MV-4-11 (cell line): ENCODE results near the gene SLAMF8.

Experiments used
- DNase-seq: peaks from one replicate; lab custom pipeline; 2025; lab: John Stamatoyannopoulos, UW

The SLAMF8 gene

GRCh38 chr1:159849626-159850366 is 23.1 kb downstream of the SLAMF8 start:
- no peak for DNase-seq

DNA sequence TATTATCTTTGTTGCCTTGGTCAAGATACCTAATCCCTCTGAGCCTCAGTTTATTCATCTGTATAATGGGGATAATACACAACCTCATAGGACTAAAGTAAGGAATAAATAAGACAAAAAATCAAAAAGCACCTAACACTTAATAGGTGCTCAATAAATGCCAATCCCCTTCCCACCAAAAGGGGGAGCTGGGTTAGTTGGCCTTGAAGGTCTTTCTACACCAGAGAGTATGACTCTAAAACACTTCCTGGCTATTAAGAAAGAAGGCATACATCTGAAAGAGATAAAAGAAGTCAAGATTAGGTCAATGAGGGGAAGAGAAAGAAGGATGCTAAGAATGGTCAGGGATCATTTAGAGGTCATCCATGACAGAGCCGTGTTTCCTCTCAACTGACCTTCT is 24.7 kb downstream of the SLAMF8 start:
- DNase-seq = peak; percentile 51

GRCh38 chr1:159853417-159854115 is 26.9 kb downstream of the SLAMF8 start:
- DNase-seq = no peak

DNA sequence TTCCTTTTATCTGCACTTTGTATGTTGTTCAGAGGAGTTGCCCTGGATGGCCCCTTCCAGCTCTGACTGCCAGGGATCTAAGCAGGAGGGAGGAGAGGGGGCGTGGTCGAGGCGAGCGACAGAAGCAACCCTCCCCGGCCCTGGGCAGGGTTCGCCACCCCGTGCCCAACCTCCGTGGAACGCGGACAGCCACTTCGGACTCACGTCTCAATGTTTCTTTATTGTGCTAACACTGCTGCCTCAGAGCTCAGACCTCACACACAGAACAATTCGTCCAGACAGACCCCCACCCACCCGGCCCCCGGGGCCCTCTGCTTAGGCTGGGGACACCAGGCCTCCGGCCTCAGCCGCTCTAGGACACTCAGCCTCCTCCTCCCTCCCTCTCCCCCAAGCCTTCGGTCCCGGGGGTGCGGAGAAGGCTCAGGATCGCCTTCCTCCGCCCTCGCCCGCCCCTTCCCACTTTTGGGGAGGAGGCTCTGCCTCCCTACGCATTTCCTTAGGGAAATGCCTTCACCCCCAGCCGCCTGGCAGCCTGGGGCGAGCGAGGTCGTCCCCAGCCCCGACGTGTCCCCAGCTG is 27.5 kb downstream of the SLAMF8 start:
- DNase-seq = no peak

- DNase-seq = peak; percentile 53
These were observed 28.1 kb downstream of the SLAMF8 start for GRCh38 chr1:159854693-159855192.

GRCh38 chr1:159855709-159856108 is 29.0 kb downstream of the SLAMF8 start:
- DNase-seq = no peak

- no peak for DNase-seq
These were observed 29.9 kb downstream of the SLAMF8 start for GRCh38 chr1:159856576-159856975.

DNA sequence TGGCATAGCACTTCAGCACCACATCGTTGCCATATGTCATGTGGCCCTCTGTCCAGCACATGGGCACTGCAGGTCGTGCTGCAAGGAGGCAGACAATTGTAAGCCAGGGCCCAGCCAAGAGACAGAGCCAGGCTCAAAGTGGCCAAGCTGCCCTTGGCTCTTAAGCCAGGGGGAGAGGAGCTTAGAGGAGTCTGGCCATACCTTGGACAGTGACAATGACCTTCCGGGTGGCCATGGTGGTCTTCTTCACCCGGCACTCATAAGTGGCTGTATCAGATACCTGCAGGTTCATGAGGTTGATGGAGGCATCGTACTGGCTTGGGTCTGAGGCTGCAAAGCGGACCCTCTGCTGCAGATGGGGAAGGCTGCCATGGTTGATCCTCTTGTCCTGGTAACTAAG is 31.2 kb downstream of the SLAMF8 start:
- DNase-seq = no peak

DNA sequence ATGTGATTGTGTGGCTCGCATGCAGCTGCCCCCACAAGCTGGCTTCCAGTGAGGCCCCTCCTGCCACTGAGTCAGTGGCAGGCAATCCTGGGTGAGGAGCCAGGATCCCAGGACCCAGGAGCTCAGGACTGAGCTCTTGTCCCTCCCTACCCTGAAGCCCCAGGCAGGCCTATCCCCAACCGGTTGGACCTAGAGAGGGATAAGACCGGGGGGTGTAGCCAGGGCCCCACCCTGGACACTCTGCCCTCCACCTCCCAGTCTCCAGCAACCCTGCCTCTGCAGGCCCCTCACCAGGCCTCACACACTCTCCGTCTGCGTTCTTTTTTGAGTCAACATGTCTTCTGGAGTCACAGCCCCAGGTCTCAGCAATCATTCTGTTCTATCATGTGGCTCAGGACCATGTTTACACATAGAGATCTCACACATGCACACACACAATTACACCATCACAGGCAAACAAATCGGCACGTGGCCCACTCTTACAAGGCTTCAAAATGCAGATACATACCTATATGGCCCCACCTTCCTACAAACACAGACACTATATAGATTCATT is 33.2 kb downstream of the SLAMF8 start:
- no peak for DNase-seq

DNA sequence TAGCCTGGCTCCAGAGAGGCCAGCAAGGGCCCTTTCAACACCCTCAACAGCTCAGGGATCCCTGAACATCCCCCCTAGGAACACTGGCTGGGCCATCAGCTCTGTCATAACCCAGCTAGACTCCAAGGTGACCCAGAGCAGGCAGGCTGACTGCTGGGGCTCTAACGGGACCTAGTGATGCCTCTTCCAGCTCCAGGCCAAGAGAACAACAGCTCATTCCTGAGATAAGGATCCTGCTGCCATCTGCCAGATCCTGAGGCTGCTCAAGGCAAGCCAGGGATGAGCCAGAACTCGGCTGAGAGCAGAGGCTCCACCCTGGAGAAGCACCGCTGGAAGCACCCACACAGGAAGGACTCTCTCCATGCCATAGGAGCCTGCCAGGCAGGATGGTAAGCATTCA is 33.8 kb downstream of the SLAMF8 start:
- no peak for DNase-seq

DNA sequence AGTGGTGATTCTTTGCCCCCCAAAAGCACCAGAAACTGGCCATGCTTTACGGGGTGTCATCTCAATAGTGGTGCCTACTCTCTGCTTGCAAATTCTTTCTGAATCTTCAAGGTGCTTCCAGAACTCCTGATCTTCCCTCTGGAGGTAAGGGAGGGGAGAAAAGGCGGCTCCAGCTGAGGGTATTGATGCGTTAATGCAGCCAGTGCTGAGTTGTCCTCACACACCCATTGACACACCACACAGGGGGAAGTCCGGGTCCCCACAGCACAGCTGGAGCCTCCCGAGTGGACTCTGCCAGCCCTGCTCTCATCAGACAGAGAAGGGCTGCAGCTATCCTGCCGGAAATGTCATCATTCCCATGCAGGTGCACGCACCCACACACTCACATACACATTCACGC is 34.5 kb downstream of the SLAMF8 start:
- DNase-seq = no peak

DNA sequence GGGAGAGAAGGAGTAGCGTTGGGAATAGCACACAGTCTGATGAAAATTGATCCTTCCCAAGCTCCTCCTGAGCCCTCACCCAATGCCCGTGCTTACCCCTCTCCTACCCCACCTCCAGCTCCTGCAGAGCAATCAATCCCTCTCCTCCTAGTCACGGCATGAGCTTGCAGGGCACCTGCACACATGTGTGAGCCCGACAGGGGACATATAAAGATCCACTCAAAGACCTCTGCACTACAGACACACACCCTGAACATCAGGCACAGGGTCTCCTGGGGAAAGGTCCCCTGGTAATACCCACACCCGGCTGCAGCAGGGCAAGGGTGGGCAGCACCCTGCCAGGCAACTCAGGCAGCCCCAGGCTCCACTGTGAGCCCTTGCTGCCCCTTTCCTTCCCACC is 35.4 kb downstream of the SLAMF8 start:
- DNase-seq = no peak

DNA sequence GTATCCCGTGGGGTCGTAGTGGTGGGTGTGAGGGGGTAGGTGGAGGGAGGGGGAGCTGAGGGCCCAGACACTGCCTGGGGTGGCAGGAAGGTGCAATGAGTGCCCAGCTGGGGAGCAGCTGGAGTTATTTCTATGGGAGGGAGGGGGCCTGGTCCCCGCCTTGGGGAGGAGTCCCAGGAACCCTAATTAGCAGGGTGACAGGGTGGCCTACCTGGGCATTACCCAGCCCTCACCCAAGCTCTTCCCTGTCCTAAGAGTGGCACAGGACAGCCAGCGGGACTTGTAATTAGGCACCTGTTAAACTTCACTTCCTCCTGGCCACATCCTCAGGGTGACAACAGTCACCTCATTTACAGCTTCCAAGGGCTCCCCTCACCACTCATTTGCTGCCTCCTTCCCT is 35.9 kb downstream of the SLAMF8 start, which contains the start of gene VSIG8:
TSS of gene VSIG8 (minus strand) at position 101 of the 400 bp plus-strand sequence. CDS start 136 bp downstream, outside the sequence.
- DNase-seq = no peak

- no peak for DNase-seq
These were observed 37.6 kb downstream of the SLAMF8 start for GRCh38 chr1:159864262-159864661.

- no peak for DNase-seq
These were observed 39.4 kb downstream of the SLAMF8 start for GRCh38 chr1:159866066-159866465.

GRCh38 chr1:159866905-159867663 is 40.4 kb downstream of the SLAMF8 start:
- no peak for DNase-seq

- DNase-seq = no peak
These were observed 41.0 kb downstream of the SLAMF8 start for GRCh38 chr1:159867664-159868026.

DNA sequence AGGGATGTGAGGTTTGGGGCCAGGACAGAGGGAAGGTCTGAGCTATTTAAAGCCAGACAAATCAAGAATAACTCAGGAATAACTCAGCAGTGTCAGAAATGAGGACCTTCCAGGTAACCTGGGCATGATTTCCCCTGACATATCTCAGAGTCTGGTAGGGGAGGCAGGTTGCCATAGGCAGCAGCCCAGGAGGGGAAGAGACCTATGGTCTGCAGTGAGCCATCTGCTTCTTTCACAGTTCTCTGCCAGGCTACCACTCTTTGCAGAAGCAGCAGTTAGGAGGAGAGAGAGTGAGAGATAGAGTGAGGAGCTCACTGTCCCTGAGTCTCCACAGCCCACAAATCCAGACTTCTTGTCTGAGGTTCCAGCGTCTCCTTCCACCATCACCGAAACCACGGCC is 42.1 kb downstream of the SLAMF8 start:
- DNase-seq = no peak

GRCh38 chr1:159869173-159869572 is 42.5 kb downstream of the SLAMF8 start:
- DNase-seq = peak; percentile 30

- no peak for DNase-seq
These were observed 42.9 kb downstream of the SLAMF8 start for GRCh38 chr1:159869607-159870006.

GRCh38 chr1:159870704-159871103 is 44.0 kb downstream of the SLAMF8 start:
- DNase-seq = no peak

DNA sequence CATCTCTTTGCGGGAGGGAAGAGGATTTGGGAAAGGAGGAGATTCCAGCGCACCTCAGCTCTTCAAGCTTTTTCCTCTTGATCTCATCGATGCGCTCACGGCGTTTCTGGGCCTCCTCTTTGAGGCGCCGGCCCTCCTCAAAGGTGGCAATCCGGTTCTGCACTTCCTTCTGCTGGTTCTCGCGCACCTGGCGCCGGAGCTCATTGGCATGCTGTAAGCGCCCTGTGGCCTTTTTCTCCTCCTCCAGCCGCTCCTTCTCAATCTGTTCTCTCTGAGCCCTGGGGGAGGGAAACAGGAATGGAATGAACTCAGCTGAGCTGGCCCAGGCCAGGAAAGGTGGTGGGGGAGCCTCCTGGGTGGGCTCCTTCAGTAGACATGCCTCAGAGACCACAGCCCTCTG is 46.2 kb downstream of the SLAMF8 start:
- DNase-seq = no peak
